GM21367 (cell line): Measurements from ENCODE around the gene PVRIG.
A peak's percentile ranks its signal among the peaks of the same experiment; 100 is the strongest.
"Not testable (repeated sequence)": the region's sequence is repeated elsewhere in the genome, so short reads cannot be mapped to it uniquely, and the experiment has no call there.

Experiments
- ATAC-seq: cut with Tn5 transposase; IDR thresholded peaks from one replicate; pipeline ENCODE4 v1.9.1; 2021; ENCODE audit not compliant: unreplicated experiment

PVRIG gene

DNA sequence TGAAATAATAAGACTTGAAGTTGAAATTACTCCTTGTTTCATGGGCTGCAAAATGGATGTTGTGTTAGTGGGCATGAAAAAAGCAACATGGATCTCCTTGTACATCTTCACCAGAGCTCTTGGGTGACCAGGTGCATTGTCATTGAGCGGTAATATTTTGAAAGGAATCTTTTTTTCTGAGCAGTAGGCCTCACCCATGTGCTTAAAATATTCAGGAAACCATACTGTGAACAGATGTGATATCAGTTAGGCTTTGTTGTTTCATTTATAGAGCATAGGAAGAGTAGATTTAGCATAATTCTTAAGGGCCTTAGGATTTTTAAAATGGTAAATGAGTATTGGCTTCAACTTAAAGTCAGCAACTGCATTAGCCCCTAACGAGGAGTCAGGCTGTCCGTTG is 26.8 kb upstream of the PVRIG start:
- ATAC-seq: no peak

DNA sequence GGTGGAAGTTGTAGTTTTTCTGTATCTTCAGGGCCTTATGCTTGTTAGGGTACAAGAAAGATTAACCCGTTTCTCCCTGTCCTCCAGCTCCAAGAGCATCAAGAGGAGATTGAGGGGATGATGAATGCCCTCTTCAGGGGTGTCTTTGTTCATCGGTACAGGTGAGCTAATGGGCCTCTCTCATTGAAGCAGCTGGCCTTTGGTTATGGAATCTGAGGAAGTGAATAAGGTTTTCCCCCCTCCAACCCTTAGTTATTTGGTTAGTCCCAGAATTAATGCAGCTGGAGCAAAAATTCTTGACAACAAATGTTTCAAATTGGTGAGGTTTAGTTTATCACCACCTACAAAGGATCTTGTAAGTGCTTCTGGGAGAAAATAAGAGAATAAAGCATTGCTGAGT is 24.5 kb upstream of the PVRIG start:
- no peak for ATAC-seq

DNA sequence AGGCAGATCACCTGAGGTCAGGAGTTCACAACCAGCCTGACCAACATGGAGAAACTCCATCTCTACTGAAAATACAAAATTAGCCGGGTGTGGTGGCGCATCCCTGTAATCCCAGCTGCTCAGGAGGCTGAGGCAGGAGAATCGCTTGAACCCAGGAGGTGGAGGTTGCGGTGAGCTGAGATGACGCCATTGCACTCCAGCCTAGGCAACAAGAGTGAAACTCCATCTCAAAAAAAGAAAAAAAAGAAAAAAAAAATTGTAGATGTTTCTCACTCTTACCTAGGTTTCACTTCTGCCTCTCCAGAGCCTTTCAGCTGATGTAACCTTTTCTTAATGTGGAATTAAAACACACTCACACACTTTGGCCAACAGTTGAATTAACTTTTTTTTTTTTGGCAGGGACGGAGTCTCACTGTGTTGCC is 23.8 kb upstream of the PVRIG start:
- not testable (repeated sequence) for ATAC-seq

DNA sequence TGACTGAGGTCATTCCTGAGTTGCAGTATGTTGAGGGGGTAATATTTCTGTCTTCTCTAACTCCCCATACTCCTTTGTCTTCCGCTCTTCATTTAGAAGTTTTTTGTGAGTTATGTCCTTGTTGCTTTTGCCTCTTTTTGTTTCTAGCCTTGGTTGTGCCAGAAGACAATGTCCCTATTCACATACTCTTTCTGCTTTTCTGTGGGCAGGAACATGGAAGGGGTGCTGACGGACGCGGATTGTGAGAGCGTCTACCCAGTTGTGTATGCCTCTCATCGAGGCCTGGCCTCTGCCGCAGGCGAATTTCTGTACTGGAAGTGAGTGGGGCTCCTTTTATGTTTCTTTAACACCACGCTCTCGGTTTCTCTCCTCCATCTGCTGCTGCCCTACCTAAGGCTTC is 21.5 kb upstream of the PVRIG start:
- no peak for ATAC-seq

DNA sequence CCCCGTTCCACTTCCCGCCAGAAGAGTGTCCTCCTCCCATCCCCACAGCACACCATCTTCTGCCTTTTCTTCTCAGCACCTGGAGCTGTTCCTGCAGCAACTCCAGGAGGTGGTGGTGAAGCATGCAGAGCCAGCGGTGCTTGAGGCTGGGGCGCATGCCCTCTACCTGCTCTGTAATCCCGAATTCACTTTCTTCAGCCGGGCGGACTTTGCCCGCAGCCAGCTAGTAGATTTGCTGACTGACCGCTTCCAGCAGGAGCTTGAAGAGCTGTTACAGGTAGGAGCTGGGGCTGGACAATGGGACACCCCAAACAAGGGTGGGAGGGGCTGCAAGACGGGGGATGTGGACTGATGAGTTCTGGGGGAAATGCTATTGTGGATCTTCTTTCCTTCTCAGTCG is 19.1 kb upstream of the PVRIG start:
- no peak for ATAC-seq

DNA sequence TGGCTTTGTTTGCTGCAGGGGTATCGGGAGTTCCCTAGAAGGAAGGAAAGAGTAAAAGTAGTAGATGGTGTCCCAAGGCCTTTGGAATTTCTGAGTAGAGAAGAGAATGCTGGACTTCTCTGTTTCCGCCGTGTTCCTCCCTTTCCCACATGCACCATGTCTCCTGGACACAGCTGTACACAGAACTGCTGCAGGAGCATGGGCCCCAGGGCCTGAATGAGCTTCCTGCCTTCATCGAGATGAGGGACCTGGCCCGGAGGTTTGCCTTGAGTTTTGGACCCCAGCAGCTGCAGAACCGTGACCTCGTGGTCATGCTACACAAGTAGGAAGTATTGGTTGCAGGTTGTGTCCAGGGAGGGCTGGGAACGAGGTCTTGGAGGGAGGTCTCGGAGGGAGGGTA is 15.3 kb upstream of the PVRIG start:
- no peak for ATAC-seq

DNA sequence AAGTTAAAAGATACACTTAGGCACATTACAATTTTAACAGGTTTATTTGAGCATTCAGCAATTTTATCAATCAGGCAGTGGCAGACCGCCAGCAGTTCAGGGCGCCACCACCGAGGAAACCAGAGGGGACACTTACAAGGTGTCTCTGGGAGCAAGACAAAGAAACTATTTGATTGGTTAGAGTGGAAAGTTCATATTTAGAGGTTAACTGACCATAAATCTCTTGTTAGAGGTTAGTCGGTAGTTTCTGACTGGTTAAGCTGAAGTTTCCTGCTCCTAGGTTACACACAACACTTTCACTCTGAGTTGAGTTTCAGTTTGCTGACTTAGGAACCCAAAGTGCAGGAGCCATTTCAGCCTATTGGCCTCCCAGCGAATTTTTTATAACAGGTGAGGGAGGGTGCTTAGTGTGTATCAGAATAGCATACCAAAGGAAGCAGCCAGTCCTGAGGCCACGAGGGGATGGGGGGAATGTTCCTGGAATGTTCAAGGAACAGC is 10.8 kb upstream of the PVRIG start:
- peak; percentile 46 for ATAC-seq

DNA sequence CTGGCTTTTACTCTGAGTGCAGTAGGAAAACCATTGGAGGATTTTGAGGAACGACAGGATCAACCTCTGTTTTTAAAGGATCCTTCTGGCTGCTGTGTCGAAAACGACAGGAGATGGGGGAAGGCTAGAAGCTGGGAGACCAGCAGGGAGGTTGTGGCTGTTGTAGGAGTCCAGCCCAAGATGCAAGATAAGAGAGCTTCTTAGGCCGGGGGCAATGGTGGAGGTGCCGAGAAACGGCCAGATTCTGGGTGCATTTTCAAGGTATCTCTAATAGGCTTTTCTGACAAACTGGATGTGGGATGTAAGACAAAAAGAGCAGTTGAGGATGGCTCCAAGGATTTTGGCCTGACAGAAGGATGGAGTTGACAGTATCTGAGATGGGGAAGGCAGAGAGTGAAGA is 10.3 kb upstream of the PVRIG start:
- no peak for ATAC-seq

DNA sequence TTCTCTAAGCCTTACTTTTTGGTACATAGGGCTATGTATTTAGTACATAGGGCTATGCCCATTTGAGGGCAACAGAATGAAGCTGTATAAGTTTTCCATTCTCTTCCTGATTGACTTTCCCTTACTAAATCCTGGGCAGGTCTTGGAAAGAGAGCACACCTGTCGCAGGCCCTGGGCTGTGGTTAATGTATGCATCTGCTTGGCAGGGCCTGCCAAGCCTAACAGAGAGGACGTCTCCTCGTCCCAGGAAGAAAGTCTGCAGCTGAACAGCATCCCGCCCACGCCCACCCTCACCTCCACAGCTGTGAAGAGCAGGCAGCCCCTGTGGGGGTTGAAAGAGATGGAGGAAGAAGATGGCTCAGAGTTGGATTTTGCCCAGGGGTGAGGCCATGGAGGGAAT is 8.9 kb upstream of the PVRIG start:
- no peak for ATAC-seq

DNA sequence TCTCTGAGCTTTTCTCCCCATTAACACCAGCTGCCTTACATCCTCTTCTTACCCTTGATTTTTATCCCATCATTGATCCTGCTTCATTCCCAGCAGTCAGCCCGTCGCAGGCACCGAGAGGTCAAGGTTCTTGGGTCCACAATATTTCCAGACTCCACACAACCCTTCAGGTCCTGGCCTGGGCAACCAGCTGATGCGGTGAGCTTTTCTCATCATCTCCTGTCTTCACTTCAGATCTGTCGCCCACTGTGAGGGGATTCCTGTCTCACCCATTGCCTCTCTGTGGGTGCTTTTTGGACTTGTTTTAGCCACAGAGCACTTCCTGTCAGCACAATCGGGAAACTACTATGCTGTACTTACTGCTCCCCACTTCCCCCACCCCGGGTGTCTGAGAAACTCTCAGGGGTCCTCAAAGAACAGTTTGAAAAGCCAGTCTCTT is 8.4 kb upstream of the PVRIG start:
- ATAC-seq: no peak

DNA sequence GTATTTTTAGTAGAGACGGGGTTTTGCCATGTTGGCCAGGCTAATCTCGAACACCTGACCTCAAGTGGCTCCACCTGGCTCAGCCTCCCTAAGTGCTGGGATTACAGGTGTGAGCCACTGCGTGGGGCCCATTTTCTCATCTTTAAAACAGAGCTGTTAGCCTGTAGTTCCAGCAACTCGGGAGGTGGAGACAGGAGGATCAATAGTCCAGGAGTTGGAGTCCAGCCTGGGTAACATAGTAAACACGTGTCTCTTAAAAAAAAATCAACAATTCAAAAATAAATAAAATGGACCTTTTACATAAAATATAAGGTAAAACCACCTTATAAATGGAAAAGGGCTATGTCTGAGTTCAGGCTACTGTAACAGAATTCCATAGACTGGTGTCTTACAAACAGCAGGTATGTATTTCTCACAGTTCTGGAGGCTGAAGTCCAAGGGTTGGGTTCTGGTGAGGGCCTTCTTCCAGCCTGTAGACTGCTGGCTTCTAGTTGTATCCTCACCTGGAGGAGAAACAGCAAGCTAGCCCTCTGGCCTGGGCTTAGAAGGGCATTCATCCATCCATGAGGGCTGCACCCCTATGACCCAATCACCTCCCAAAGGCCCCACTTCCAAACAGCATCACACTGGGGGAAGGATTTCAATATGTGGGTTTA is 7.0 kb upstream of the PVRIG start:
- no peak for ATAC-seq

DNA sequence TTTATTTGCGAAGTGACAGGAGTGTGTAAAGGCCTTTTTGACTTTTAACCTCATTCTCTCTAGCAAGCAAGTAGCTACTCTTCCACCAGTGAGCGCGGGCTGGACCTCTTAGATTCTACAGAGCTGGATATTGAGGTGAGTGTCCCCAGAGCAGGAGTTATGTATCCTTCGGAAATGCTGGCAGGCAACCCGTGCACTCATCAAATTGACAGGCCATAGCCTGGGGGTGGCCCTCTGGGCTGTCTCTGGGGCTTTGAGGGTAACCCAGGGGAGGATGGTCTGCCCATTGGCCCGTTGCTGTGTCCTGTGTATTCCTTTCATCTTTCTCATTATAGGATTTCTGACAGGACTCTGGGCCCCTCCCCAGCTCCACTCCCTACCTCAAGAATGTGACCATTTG is 6.1 kb upstream of the PVRIG start:
- ATAC-seq: no peak

DNA sequence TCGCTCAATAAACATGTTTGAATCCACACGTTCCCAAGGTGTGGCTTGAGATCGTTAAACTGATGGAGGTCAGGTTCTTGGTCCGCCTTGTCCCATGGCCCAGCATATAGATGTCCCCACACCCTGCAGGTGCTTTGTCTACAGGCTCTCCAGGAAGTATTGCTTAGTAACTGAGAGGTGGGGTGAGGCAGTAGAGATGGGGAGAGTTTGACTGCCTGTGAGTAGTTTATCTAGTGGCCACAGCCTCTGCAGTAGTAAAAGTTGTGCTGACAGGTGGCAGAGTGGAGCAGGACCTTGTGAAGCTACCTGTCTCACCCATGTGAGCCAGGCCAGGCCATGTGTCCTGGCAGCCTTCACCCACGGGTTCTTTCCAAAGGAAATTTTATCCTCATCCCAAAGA is 5.4 kb upstream of the PVRIG start:
- ATAC-seq: not testable (repeated sequence)

DNA sequence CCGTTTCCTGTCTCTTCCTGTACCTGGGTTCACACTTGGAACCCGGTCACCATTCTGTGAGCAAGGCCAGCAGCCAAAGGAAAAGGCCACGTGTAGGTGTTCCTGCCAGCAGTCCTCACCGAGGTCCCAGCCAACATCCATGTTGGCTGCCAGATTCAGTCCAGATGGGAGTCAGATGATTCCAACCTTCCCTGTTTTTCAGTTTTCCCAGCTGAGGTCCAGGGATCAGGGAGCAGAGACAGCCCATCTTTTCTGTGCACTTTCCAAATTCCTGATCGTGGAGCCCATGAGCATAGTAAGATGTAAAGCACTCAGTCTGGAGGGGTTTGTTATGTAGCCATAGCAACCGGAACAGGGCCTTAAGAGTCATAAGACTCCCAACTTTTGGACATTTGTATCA is 3.9 kb upstream of the PVRIG start:
- ATAC-seq: no peak

DNA sequence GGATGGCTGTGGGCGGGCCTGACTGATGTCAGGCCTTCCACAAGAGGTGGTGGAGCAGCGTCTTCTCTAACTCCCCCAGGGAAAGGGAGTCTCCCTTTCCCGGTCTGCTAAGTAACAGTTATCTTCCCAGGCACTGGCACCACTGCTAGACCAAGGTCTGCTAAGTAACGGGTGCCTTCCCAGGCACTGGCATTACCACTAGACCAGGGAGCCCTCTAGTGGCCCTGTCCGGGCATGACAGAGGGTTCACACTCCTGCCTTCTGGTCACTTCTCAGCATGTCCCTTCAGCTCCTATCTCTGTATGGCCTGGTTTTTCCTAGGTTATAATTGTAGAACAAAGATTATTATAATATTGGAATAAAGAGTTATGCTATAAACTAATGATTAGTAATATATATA is 1.8 kb upstream of the PVRIG start:
- ATAC-seq: peak; percentile 13

DNA sequence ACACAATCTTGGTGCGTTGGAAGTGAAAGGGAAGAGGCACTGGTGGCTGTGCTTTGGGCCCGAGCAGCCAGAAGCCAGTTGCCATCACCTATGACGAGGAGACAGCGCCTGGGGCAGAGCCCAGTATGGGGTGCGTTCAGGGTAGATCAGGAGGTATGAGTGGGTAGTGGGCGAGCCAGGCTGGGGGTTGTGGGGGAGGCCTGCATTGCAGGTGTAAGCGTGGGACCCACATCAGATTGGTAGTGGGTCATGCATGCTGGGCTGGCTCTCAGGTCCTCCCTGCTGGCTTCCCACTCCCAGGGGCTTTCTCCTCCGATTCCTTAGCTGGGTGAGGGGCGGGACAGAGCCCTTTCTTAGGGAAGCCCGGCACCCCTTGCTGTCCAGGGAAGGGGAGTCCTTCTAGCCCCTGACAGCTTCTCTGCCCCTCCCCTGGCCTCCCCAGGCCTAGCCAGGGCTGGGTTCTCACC is 445 bp upstream of the PVRIG start:
- no peak for ATAC-seq

DNA sequence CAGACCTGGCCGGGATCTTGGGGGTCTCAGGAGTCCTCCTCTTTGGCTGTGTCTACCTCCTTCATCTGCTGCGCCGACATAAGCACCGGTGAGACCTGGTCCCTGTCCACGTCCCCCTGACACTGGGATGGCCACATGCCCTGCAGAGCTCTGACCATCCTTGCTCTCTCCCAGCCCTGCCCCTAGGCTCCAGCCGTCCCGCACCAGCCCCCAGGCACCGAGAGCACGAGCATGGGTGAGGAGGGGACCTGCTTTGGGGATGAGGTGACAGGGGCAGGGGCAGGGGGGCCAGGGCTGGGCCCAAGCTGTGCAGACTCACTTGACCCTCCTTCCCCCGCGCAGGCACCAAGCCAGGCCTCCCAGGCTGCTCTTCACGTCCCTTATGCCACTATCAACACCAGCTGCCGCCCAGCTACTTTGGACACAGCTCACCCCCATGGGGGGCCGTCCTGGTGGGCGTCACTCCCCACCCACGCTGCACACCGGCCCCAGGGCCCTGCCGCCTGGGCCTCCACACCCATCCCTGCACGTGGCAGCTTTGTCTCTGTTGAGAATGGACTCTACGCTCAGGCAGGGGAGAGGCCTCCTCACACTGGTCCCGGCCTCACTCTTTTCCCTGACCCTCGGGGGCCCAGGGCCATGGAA is 959 bp downstream of the PVRIG start:
- ATAC-seq: peak; percentile 5

DNA sequence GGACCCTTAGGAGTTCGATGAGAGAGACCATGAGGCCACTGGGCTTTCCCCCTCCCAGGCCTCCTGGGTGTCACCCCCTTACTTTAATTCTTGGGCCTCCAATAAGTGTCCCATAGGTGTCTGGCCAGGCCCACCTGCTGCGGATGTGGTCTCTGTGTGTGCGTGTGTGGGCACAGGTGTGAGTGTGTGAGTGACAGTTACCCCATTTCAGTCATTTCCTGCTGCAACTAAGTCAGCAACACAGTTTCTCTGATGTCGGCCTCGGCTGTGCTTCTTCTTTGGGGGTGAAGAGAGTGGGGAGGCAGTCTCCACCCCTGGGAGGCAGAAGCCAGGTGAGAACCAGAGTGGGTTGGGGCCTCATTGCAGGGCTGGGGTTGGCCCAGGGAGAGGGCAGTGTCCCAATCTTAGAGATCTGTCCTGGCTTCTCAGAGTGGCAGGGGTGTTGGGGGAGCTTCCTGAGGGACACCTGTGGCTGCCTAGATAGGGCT is 1.5 kb downstream of the PVRIG start:
- peak; percentile 38 for ATAC-seq

DNA sequence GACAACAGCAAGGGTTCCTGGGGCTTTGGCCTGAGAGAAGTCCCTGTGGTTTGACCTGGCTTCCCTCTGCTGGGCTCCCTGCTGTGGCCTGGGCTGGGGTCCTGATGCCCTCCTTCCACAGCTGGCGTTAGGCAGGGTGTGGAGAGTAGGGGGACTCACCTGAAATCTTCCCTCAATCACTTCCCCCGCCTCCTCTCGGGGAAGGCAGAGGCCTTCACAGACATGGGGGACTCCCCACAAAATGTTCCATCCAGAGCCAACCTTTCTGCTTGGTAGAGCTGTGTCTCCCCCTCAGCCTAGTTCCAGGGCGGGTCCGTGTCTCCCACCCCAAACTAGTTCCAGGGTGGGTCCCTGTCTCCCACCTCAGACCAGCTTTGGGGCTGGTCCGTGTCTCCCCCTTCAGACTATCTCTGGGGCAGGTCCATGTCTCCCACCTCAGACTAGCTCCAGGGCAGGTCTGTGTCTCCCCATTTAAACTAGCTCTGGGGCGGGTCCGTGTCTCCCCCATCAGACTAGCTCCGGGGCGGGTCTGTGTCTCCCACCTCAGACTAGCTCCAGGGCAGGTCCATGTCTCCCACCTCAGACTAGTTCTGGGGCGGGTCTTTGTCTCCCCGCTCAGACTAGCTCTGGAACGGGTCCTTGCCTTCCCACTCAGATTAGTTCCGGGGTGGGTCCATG is 2.2 kb downstream of the PVRIG start:
- ATAC-seq: no peak

DNA sequence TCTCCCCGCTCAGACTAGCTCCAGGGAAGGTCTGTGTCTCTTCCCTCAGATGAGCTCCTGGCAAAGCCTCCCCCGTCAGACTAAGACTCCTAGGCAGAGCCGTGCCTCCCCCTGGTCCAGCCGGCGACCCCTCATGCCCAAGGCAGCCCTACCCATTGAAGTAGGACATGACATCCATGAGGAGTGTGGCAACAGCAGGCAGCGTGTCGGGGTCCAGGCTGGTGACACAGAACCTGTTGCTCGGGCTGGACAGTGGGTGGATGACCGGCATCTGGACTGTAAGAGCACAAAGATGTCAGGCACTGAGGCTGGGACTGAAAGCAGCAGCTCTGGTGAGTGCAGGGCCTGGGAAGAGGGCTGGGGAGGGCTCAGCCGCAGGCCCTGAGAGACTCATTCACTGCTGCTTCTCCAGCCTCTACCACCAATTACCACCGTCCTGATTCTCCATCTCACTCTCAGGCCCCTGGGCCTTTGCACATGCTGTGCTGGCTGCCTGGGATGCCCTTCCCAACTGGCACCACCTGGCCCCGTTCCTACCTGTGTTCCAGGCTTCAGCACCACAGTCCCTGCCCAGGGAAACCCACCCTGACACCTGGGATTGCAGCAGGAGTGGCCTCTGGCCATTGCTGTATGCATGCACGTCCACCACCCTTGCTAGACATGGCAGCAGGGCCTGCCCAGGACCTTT is 2.8 kb downstream of the PVRIG start:
- no peak for ATAC-seq

DNA sequence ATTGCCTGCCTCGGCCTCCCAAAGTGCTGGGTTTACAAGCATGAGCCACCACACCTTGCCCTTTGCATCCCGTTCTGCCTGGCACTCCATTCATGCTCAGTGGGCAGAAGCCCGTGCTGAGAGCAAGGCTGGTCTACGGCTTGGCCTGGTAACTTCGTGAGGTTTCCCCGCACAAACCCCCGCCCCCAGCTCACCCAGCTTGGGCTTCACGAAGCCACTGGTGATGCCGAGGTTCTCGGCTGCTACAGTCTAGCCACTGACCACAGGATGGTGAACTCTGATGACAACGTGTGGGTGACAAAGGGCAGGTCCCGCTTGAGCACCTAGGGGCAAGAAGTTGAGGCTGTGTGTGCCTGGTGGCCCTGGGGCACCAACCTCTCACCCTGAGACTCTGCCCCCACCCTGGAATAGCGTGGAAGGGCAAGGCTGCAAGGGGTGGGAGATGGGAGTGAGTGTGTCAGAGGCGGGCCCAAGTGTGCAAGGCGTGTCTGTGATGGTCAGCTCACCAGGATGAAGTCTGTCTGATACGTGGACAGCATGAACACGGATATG is 3.7 kb downstream of the PVRIG start:
- not testable (repeated sequence) for ATAC-seq
